GM12878 (cell line): ENCODE data around the gene HINT3.

Experiments used
- YY1 ChIP-seq: IDR thresholded peaks from 2 replicates; pipeline ENCODE4 v1.6.1; 2011; ENCODE audit warnings: low read depth, mild to moderate bottlenecking, low read length
- ZNF592 ChIP-seq: fragments of 450-650 bp; IDR thresholded peaks from 2 replicates; pipeline ENCODE4 v1.6.1; 2017; ENCODE audit warnings: mild to moderate bottlenecking, moderate library complexity

GRCh38 chr6:125930765-125931418, 25.7 kb upstream of the HINT3 start:
- TF ChIP-seq YY1 (no peak), ZNF592 (no peak)
